KMS-11 (cell line): ENCODE data around the gene C14orf119.

ENCODE experiments used
- H2AFZ ChIP-seq: fragments of 200-600 bp; sonication (generic); 2 replicates; pipeline ENCODE4 v1.6.1; 2016; ENCODE audit warnings: antibody characterized with exemption, mixed run types, low read depth
- H3K27ac ChIP-seq: fragments of 200-600 bp; sonication (generic); 2 replicates; pipeline ENCODE4 v1.6.1; 2016; ENCODE audit warnings: mild to moderate bottlenecking, mixed run types
- H3K27me3 ChIP-seq: fragments of 200-600 bp; sonication (generic); 2 replicates; pipeline ENCODE4 v1.6.1; 2017; ENCODE audit warnings: mild to moderate bottlenecking, low read depth, mixed run types, moderate library complexity; ENCODE audit not compliant: insufficient read depth
- H3K36me3 ChIP-seq: fragments of 200-600 bp; sonication (generic); 2 replicates; pipeline ENCODE4 v1.6.1; 2017; ENCODE audit warnings: mild to moderate bottlenecking, mixed run types; ENCODE audit not compliant: insufficient read depth
- H3K4me1 ChIP-seq: fragments of 200-600 bp; sonication (generic); 2 replicates; pipeline ENCODE4 v1.6.1; 2016; ENCODE audit warnings: mild to moderate bottlenecking, low read depth, mixed run types; ENCODE audit not compliant: poor library complexity, severe bottlenecking
- H3K4me2 ChIP-seq: fragments of 200-600 bp; sonication (generic); 2 replicates; pipeline ENCODE4 v1.7.0; 2016; ENCODE audit warnings: mild to moderate bottlenecking, mixed run types
- H3K4me3 ChIP-seq: fragments of 200-600 bp; sonication (generic); IDR thresholded peaks from 2 replicates; pipeline ENCODE4 v1.6.1; 2017; ENCODE audit warnings: low read depth, low read length, mixed read lengths; ENCODE audit not compliant: insufficient read depth
- H3K79me2 ChIP-seq: fragments of 200-600 bp; sonication (generic); 2 replicates; pipeline ENCODE4 v1.6.1; 2016; ENCODE audit warnings: low read depth, mixed run types; ENCODE audit not compliant: insufficient read depth
- H3K9ac ChIP-seq: fragments of 200-600 bp; sonication (generic); 2 replicates; pipeline ENCODE4 v1.6.1; 2016; ENCODE audit warnings: mild to moderate bottlenecking, mixed run types
- H4K20me1 ChIP-seq: fragments of 200-600 bp; sonication (generic); 2 replicates; pipeline ENCODE4 v1.6.1; 2016; ENCODE audit warnings: mild to moderate bottlenecking, mixed run types; ENCODE audit not compliant: insufficient read depth
- TF ChIP-seq, protein P1 (sequence below): fragments of 200-600 bp; sonication (generic); conservative IDR thresholded peaks from 2 replicates; pipeline ENCODE4 v1.6.1; 2017; ENCODE audit warnings: low read depth, mild to moderate bottlenecking, antibody characterized with exemption, low read length, moderate library complexity, mixed read lengths

Gene C14orf119

DNA sequence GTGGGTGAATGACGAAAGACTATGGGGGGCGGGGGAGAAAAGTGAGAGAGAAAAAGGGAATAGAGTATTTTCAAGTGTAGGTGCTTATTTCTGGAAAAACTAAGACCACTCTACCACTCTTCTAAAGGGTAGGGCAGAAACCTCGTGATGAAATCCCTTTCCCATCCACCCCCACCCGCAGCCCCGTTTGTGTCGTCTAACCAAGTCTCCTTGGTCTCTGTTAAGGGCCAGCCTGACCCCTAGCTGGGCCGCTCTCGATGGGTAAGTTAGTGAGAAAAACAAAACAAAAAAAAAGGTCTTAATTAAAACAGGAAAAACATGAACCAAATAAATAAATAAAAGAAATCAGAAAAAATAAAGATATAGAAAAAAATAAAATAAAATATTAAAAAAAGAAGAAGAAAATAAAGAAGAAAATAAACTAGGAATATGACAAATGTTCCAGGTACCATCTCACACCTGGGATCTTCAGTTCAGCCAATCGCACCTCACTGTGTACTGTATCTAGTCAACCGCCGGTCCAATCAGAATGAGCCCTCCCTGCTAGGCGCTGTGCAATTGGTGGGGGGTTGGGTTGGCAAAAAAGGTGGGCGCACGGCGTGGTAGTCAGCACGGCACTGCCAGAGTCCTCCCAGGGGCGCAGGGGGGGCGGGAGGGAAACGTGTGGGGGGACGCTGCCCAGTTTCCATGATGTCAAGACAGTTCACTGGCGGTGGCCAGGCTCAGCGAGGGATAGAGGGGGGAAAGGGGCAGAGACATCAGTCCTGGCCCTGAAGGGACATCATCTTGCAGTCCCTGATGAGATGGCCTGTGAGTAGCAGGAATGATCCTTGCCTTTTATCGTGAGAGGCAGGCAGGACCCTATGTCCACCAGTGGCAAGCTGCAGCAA is 28.2 kb upstream of the C14orf119 start:
- Histone ChIP-seq H3K4me1 (peaks cover 13% of the 10 kb centered on the region), H3K4me2 (no peak overlapping the region), H3K9ac (no peak overlapping the region), H3K4me3 (no peak overlapping the region), H3K79me2 (peaks cover 11% of the 10 kb centered on the region), H3K27me3 (no peaks in the 10 kb centered on the region), H4K20me1 (no peaks in the 10 kb centered on the region), H3K27ac (no peak overlapping the region), H2AFZ (no peak overlapping the region), H3K36me3 (no peaks in the 10 kb centered on the region; the same call in 1 of the 2 replicates)
- TF ChIP-seq, protein P1, sequence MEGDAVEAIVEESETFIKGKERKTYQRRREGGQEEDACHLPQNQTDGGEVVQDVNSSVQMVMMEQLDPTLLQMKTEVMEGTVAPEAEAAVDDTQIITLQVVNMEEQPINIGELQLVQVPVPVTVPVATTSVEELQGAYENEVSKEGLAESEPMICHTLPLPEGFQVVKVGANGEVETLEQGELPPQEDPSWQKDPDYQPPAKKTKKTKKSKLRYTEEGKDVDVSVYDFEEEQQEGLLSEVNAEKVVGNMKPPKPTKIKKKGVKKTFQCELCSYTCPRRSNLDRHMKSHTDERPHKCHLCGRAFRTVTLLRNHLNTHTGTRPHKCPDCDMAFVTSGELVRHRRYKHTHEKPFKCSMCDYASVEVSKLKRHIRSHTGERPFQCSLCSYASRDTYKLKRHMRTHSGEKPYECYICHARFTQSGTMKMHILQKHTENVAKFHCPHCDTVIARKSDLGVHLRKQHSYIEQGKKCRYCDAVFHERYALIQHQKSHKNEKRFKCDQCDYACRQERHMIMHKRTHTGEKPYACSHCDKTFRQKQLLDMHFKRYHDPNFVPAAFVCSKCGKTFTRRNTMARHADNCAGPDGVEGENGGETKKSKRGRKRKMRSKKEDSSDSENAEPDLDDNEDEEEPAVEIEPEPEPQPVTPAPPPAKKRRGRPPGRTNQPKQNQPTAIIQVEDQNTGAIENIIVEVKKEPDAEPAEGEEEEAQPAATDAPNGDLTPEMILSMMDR: no peak

DNA sequence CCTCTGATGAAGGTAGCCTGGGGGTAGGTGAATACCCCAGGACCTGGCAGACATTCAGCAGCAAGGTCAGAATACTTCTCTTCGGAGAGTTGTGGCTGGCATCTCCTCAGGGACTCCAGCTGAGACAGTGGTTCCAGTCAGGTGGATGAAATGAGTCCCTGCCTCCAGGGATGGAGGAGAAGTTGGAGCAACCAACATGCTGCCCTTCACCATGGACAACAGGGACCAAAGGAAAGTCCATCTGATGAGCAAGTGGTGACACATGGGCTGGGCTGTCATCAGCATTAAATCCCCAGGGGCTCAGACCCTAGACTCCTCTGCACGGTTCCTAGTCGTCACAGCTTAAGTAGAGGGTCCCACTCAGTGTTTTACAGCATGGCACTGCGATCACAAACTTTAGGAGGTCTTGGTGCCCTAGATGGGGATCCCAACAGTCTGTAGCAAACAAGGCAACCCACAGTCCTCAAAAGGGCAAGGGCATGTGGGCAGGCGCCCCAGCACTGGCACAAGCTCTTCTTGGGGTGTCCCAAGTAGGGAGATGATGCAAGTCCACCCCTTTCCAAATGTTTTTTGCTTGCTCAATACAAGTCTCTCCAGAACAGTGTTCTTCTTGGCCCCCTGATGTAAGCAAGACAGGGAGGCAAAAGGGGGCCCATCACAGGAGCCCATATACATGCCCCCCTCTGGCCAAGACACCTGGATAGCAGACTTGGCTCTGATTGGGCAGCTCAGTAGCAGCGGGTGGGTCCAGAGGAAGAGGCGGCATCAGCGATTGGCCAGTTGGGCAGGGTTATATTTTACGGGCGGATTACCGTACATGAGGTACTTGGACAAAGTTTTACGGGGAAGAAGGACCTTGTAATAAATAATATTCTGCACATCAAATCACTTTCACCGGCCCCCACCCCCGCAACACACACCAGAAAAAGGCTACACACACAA is 27.2 kb upstream of the C14orf119 start:
- H3K4me1 ChIP-seq: peaks cover 17% of the 10 kb centered on the region
- H3K79me2 ChIP-seq: peaks cover 11% of the 10 kb centered on the region
- no peaks in the 10 kb centered on the region; the same call in 1 of the 2 replicates for H3K36me3 ChIP-seq
- H3K27me3 ChIP-seq: no peaks in the 10 kb centered on the region
- no peak overlapping the region for H3K4me3 ChIP-seq
- no peak overlapping the region for H3K4me2 ChIP-seq
- H3K27ac ChIP-seq: no peak overlapping the region
- TF ChIP-seq, protein P1: no peak
- H2AFZ ChIP-seq: no peak overlapping the region
- no peaks in the 10 kb centered on the region for H4K20me1 ChIP-seq
- H3K9ac ChIP-seq: no peak overlapping the region

DNA sequence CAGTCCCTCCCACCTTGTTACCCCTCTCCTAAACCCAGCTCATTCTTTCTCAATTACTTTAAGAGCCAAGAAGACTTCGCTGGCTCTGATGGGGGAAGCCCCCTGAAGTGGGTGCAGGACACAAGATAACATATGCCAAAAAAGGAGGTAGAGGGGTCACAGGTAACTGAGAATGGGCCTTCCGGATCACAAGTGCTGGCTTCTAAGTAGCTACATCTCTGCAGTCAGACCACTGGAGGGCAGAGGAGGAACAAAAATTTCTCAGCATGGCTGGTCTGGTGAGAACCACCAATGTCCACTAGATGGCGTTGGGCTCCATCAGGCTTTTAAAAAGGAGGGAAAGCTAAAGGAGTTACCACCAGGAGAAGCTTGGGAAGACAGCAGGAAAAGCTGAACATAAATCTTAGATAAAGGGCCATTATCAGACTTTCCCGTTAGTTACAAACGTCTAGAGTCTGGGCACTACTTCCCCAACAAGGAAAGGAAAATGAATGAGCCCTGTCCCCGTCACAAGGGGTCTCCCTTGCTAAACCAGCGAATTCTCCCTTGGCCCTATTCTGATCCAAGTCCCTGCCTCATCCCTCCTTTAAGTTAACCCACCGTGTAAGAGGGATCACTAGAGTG is 26.4 kb upstream of the C14orf119 start:
- no peaks in the 10 kb centered on the region for H3K27me3 ChIP-seq

DNA sequence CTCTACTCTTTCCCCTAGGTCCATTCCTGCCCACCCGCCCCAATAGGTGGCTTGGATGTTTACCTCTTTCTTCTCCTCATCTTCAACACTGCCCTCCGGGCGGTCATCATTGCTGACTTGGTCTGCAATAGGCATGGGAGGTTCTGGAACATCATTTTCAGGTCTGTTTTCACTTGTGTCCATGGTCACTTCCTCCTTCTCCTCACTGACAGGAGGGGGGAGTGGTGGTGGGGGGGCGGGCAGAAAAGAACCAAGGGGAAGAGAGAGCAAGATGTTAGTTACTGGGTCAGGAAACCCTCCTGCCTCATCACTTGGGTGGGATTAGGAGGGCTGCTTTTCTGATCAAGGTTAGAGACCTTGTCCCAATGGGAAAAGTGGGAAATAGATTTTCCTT is 25.9 kb upstream of the C14orf119 start:
- Histone ChIP-seq H3K4me2 (no peak overlapping the region), H2AFZ (no peak overlapping the region), H3K27me3 (no peaks in the 10 kb centered on the region), H3K4me1 (peaks cover 17% of the 10 kb centered on the region), H3K36me3 (no peaks in the 10 kb centered on the region), H3K4me3 (no peak overlapping the region), H3K9ac (no peak overlapping the region), H3K79me2 (peaks cover 11% of the 10 kb centered on the region), H4K20me1 (no peaks in the 10 kb centered on the region), H3K27ac (no peak overlapping the region)
- TF ChIP-seq, protein P1: no peak

More for the DNA sequence above, 26.4 kb upstream of the C14orf119 start:
- Histone ChIP-seq H3K27ac (no peak overlapping the region), H2AFZ (no peak overlapping the region), H3K9ac (no peak overlapping the region), H3K4me1 (peaks cover 17% of the 10 kb centered on the region), H3K36me3 (no peaks in the 10 kb centered on the region; the same call in 1 of the 2 replicates), H3K79me2 (peaks cover 11% of the 10 kb centered on the region), H3K4me3 (no peak overlapping the region), H3K4me2 (no peak overlapping the region), H4K20me1 (no peaks in the 10 kb centered on the region)
- TF ChIP-seq, protein P1: peak; percentile 90
